ENCODE data around the gene PAX2. TPM values are rescaled to one million over a fixed set of nuclear protein-coding genes. Genes with fewer than 3 reads are reported as not detected.
A peak's percentile ranks its signal among the peaks of the same experiment; 100 is the strongest.
"Not testable (repeated sequence)": the region's sequence is repeated elsewhere in the genome, so short reads cannot be mapped to it uniquely, and the experiment has no call there.

The PAX2 gene
- 5.1 and 7.9 TPM in 2 replicates for total RNA-seq

DNA sequence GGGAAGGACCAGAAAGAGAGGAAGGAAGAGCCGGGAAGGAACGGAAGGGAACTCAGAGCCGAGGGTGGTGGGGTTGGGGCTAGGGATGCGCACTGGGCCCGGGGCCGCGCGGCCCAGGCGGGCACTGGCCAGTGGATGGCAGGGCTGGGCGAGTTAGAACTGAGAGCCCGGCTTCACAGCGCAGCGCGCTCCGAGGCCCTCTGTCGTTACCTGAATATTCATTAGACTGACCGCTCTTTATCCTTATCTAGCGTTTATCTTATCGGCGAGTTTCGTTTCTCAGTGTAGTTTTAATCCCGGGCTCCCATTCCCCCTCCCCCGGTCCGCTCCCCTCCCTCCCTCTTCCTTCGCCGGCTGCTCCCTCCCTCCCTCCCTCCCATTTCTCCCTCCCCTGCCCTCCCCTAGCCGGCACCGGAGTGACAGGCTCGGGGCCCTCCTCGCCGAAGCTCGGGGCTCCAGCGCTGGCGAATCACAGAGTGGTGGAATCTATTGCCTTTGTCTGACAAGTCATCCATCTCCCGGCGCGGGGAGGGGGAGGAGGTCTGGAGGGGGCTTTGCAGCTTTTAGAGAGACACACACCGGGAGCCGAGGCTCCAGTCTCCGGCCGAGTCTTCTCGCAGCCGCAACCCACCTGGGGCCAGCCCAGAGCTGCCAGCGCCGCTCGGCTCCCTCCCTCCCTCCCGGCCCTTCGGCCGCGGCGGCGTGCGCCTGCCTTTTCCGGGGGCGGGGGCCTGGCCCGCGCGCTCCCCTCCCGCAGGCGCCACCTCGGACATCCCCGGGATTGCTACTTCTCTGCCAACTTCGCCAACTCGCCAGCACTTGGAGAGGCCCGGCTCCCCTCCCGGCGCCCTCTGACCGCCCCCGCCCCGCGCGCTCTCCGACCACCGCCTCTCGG is at the start of gene PAX2:
Gene PAX2 (plus strand): TSS at position 596 of the 895 bp plus-strand sequence. CDS start 679 bp downstream, outside the sequence.
- peak; percentile 67 for DNase-seq (ENCODE audit: low read depth)
- peaks cover 2% of the 10 kb centered on the region for H3K27me3 ChIP-seq (ENCODE audit: control insufficient read depth, insufficient read depth, low read length)
- TF ChIP-seq, protein P1, sequence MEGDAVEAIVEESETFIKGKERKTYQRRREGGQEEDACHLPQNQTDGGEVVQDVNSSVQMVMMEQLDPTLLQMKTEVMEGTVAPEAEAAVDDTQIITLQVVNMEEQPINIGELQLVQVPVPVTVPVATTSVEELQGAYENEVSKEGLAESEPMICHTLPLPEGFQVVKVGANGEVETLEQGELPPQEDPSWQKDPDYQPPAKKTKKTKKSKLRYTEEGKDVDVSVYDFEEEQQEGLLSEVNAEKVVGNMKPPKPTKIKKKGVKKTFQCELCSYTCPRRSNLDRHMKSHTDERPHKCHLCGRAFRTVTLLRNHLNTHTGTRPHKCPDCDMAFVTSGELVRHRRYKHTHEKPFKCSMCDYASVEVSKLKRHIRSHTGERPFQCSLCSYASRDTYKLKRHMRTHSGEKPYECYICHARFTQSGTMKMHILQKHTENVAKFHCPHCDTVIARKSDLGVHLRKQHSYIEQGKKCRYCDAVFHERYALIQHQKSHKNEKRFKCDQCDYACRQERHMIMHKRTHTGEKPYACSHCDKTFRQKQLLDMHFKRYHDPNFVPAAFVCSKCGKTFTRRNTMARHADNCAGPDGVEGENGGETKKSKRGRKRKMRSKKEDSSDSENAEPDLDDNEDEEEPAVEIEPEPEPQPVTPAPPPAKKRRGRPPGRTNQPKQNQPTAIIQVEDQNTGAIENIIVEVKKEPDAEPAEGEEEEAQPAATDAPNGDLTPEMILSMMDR (IDR thresholded peaks at IDR 0.05; ENCODE audit: insufficient read depth, low read length, poor library complexity, severe bottlenecking), result peak; percentile 7
- H3K4me3 ChIP-seq (ENCODE audit: low read depth, low read length), result peak within 1 kb of the TSS; percentile 72
- peaks cover 2% of the 10 kb centered on the region for H3K36me3 ChIP-seq (ENCODE audit: control insufficient read depth, insufficient read depth, low read length)

DNA sequence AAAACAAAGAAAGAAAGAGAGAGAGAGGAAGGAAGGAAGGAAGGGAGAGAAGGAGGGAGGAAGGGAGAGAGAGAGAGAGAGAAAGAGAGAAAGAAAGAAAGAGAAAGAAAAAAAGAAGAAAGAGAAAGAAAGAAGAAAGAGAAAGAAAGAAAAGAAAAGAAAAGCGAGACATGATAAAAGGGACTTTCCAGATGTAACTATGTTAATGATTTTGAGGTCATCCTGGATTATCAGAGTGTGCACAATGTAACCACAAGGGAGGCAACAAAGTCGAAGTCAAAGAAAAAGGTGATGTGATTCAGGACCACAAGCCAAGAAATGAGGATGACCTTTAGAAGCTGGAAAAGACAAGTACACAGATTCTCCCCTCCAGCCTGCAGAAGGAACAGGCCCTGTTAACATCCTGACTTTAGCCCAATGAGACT is 48.9 kb upstream of the PAX2 start:
- Histone ChIP-seq H3K27me3 (ENCODE audit: control insufficient read depth, insufficient read depth, low read length) (peaks cover 11% of the 10 kb centered on the region), H3K4me3 (ENCODE audit: low read depth, low read length) (no peak overlapping the region), H3K36me3 (ENCODE audit: control insufficient read depth, insufficient read depth, low read length) (no peaks in the 10 kb centered on the region)
- TF ChIP-seq, protein P1 (IDR thresholded peaks at IDR 0.05; ENCODE audit: insufficient read depth, low read length, poor library complexity, severe bottlenecking), result no peak
- DNase-seq (ENCODE audit: low read depth), result no peak

DNA sequence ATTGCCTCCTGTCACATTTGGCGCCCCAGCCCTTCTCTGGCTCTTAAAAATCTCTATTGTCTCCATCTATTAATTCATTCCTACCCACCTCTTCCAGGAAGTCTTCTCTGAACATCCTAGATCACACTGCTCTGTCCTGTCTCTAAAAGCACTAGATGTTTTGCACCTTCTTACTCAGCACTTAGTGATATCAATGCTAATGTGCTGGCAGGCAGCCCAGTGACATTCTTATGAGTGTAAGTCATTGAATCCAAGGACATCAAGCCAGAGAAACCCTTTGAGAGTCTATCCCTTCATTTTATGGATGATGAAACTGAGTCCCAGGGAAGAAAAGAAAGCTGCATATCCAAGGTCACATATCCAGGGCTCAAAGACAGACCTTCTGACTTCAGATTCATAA is 48.3 kb upstream of the PAX2 start:
- TF ChIP-seq, protein P1 (IDR thresholded peaks at IDR 0.05; ENCODE audit: insufficient read depth, low read length, poor library complexity, severe bottlenecking), result no peak
- peak; percentile 56 for DNase-seq (ENCODE audit: low read depth)
- Histone ChIP-seq H3K36me3 (ENCODE audit: control insufficient read depth, insufficient read depth, low read length) (no peaks in the 10 kb centered on the region), H3K4me3 (ENCODE audit: low read depth, low read length) (no peak overlapping the region), H3K27me3 (ENCODE audit: control insufficient read depth, insufficient read depth, low read length) (peaks cover 9% of the 10 kb centered on the region)

DNA sequence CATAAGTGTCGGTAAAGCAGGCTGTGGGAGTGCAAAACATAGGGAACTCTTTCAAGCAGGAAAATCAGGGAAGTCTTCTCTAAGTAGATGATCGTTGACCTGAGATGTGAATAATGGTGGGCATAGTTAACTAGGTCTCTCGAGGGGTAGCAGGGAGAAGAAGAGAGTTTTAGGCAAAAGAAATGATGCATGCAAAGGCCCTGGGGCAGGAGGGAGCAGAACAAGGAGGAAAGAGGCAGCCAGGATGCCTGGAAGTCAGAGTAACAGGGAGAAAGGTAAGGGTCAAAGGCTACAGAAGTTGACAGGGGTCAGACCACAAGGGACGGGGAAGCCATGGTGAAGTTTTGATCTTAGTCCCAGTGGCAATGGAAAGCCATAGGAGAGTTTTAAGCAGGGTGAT is 47.8 kb upstream of the PAX2 start:
- H3K27me3 ChIP-seq (ENCODE audit: control insufficient read depth, insufficient read depth, low read length), result peaks cover 8% of the 10 kb centered on the region
- no peak overlapping the region for H3K4me3 ChIP-seq (ENCODE audit: low read depth, low read length)
- no peak for DNase-seq (ENCODE audit: low read depth)

DNA sequence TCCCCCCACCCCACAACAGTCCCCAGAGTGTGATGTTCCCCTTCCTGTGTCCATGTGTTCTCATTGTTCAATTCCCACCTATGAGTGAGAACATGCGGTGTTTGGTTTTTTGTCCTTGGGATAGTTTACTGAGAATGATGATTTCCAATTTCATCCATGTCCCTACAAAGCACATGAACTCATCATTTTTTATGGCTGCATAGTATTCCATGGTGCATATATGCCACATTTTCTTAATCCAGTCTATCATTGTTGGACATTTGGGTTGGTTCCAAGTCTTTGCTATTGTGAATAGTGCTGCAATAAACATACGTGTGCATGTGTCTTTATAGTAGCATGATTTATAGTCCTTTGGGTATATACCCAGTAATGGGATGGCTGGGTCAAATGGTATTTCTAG is 43.7 kb upstream of the PAX2 start:
- DNase-seq (ENCODE audit: low read depth); H3K36me3 ChIP-seq (ENCODE audit: control insufficient read depth, insufficient read depth, low read length); H3K4me3 ChIP-seq (ENCODE audit: low read depth, low read length): not testable (repeated sequence)
- peaks cover 13% of the 10 kb centered on the region for H3K27me3 ChIP-seq (ENCODE audit: control insufficient read depth, insufficient read depth, low read length)

More for the DNA sequence above, 47.8 kb upstream of the PAX2 start:
- TF ChIP-seq, protein P1 (IDR thresholded peaks at IDR 0.05; ENCODE audit: insufficient read depth, low read length, poor library complexity, severe bottlenecking), result no peak
- H3K36me3 ChIP-seq (ENCODE audit: control insufficient read depth, insufficient read depth, low read length), result no peaks in the 10 kb centered on the region

DNA sequence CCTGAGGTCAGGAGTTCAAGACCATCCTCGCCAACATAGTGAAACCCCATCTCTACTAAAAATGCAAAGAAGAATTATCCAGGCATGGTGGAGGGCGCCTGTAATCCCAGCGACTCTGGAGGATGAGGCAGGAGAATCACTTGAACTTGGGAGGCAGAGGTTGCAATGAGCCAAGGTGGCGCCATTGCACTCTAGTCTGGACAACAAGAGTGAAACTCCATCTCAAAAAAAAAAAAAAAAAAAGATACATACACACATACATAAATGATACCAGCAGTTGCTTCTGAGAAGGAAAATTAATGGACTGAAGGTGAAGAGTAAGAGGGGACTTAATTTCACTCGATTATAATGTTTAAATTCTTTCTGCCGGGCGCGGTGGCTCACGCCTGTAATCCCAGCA is 40.2 kb upstream of the PAX2 start:
- peaks cover 22% of the 10 kb centered on the region for H3K27me3 ChIP-seq (ENCODE audit: control insufficient read depth, insufficient read depth, low read length)
- DNase-seq (ENCODE audit: low read depth), result no peak
- H3K4me3 ChIP-seq (ENCODE audit: low read depth, low read length), result no peak overlapping the region
- TF ChIP-seq, protein P1 (IDR thresholded peaks at IDR 0.05; ENCODE audit: insufficient read depth, low read length, poor library complexity, severe bottlenecking), result peak; percentile 16
- no peaks in the 10 kb centered on the region for H3K36me3 ChIP-seq (ENCODE audit: control insufficient read depth, insufficient read depth, low read length)

Measured in kidney epithelial cell (primary cell).